Measurements from ENCODE around the gene TRH. TPM values are rescaled to one million over a fixed set of nuclear protein-coding genes. Genes with fewer than 3 reads are reported as not detected.

TRH gene
- total RNA-seq, 1 experiment from 2014 or later, result 0.22 TPM

- TF ChIP-seq, protein P1, sequence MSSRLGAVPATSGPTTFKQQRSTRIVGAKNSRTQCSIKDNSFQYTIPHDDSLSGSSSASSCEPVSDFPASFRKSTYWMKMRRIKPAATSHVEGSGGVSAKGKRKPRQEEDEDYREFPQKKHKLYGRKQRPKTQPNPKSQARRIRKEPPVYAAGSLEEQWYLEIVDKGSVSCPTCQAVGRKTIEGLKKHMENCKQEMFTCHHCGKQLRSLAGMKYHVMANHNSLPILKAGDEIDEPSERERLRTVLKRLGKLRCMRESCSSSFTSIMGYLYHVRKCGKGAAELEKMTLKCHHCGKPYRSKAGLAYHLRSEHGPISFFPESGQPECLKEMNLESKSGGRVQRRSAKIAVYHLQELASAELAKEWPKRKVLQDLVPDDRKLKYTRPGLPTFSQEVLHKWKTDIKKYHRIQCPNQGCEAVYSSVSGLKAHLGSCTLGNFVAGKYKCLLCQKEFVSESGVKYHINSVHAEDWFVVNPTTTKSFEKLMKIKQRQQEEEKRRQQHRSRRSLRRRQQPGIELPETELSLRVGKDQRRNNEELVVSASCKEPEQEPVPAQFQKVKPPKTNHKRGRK (CRISPR knock-in tag; IDR thresholded peaks at IDR 0.05; ENCODE audit: borderline replicate concordance), result no peak
- TF ChIP-seq EMX1 (CRISPR knock-in tag; IDR thresholded peaks at IDR 0.05), result no peak
Observed at GRCh38 chr3:129985113-129985512, 10.6 kb downstream of the TRH start (continued).

DNA sequence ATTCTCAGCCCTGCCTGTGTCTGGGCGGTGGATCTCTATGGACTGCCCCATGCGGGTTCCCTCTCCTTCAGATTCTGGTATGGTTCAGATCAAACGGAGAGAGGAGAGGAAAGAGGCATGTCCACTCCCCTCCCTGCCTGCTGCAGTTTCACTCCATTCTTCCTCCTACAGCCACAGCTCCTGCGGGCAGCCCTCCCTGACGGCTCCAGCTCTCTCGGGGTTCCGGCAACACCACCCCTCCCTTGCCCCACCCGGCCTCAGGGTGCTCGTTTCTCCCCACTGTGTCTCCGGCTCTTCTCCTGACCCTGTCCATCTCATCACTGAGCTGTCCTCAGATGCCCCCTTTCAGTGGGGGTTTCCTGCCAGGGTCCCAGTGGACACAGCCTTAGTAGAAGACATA, 13.9 kb downstream of the TRH start:
- no peak for TF ChIP-seq ZNF232 (CRISPR knock-in tag; IDR thresholded peaks at IDR 0.05)
- no peak for TF ChIP-seq FOXP1 (CRISPR knock-in tag; IDR thresholded peaks at IDR 0.05; ENCODE audit: borderline replicate concordance)
- no peak for TF ChIP-seq NR2C2 (CRISPR knock-in tag; IDR thresholded peaks at IDR 0.05)
- TF ChIP-seq ZNF317 (CRISPR knock-in tag; IDR thresholded peaks at IDR 0.05; ENCODE audit: borderline replicate concordance, low read depth), result no peak
- TF ChIP-seq ZNF263 (CRISPR knock-in tag; IDR thresholded peaks at IDR 0.05; ENCODE audit: low read depth), result no peak
- no peak for TF ChIP-seq CBFB (CRISPR knock-in tag; IDR thresholded peaks at IDR 0.05; ENCODE audit: low read depth)
- TF ChIP-seq ATF3 (CRISPR knock-in tag; conservative IDR thresholded peaks at IDR 0.05), result no peak
- no peak for TF ChIP-seq ZNF423 (CRISPR knock-in tag; IDR thresholded peaks at IDR 0.05)
- TF ChIP-seq RELA (CRISPR knock-in tag; IDR thresholded peaks at IDR 0.05; ENCODE audit: borderline replicate concordance), result no peak
- no peak for TF ChIP-seq HMGA2 (CRISPR knock-in tag; IDR thresholded peaks at IDR 0.05)
- TF ChIP-seq GRHL2 (CRISPR knock-in tag; IDR thresholded peaks at IDR 0.05; ENCODE audit: insufficient replicate concordance, severe bottlenecking), result no peak
- no peak for TF ChIP-seq ZNF121 (CRISPR knock-in tag; IDR thresholded peaks at IDR 0.05)
- no peak for TF ChIP-seq ESRRA (CRISPR knock-in tag; IDR thresholded peaks at IDR 0.05; ENCODE audit: borderline replicate concordance)
- no peak for DNase-seq (ENCODE audit: low spot score)
- ATAC-seq, result no peak
- Mint-ChIP-seq H3K9me3 (no peaks in the 10 kb centered on the region), H3K27ac (no peak overlapping the region), H3K4me1 (peaks cover 8% of the 10 kb centered on the region), H3K27me3 (ENCODE audit: low read depth) (peaks cover 22% of the 10 kb centered on the region), H3K36me3 (no peaks in the 10 kb centered on the region), H3K4me3 (no peak overlapping the region)
- CTCF ChIA-PET, result interaction anchor here (3.9 kb wide), 1 partner anchor 46 kb away, joined by 32 read pairs; no protein-coding TSS in a partner anchor
- POLR2A ChIA-PET, result no interaction called here

DNA sequence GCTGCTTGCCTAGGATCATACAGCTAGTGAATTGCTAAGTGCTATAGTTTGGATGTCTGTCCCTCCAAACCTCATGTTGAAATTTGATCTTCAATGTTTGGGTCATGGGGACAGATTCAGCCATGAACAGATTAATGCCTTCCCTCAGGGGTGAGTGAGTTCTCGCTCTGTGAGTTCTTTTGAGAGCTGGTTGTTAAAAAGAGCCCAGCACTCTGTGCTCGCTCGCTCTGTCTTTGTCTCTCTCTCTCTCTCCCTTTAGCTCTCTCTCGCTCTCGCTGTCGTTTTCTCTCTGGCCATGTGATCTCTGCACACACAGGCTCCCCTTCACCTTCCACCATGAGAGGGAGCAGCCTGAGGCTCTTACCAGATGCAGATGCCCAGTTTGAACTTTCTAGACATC, 14.9 kb downstream of the TRH start:
- Mint-ChIP-seq H3K27me3 (ENCODE audit: low read depth) (peaks cover 24% of the 10 kb centered on the region), H3K9me3 (no peaks in the 10 kb centered on the region), H3K36me3 (no peaks in the 10 kb centered on the region), H3K27ac (no peak overlapping the region), H3K4me1 (peaks cover 8% of the 10 kb centered on the region), H3K4me3 (no peak overlapping the region)
- POLR2A ChIA-PET, result no interaction called here
- CTCF ChIA-PET, result interaction anchor here (0.8 to 3.9 kb wide), 3 partner anchors 13 to 47 kb away, joined by 3 to 32 read pairs (median 3); no protein-coding TSS in a partner anchor
- ATAC-seq (no peak; the same call in 1 of the 2 replicates), DNase-seq (ENCODE audit: low spot score) (no peak)
- TF ChIP-seq ATF6 (CRISPR knock-in tag; IDR thresholded peaks at IDR 0.05) (no peak), SP1 (CRISPR knock-in tag; conservative IDR thresholded peaks at IDR 0.05) (no peak), MYBL2 (CRISPR knock-in tag; IDR thresholded peaks at IDR 0.05) (no peak), ZNF671 (CRISPR knock-in tag; IDR thresholded peaks at IDR 0.05) (no peak)

GRCh38 chr3:129992781-129993180, 18.3 kb downstream of the TRH start:
- ChIA-PET POLR2A (interaction anchor here (0.6 kb wide), 1 partner anchor 922 kb away, joined by 3 read pairs; no protein-coding TSS in a partner anchor), CTCF (interaction anchor here (0.6 to 6.7 kb wide), 14 partner anchors 9 to 523 kb away, joined by 3 to 67 read pairs (median 6); partner anchors contain the start of gene TRH)
- Mint-ChIP-seq H3K27ac (no peak overlapping the region), H3K27me3 (ENCODE audit: low read depth) (peaks cover 38% of the 10 kb centered on the region), H3K36me3 (no peaks in the 10 kb centered on the region), H3K4me1 (peaks cover 8% of the 10 kb centered on the region), H3K9me3 (no peaks in the 10 kb centered on the region), H3K4me3 (no peak overlapping the region)
- DNase-seq (ENCODE audit: low spot score) (peak; percentile 37), ATAC-seq (peak; percentile 94)
- TF ChIP-seq ATF3 (CRISPR knock-in tag; conservative IDR thresholded peaks at IDR 0.05) (no peak), ZNF317 (CRISPR knock-in tag; IDR thresholded peaks at IDR 0.05; ENCODE audit: borderline replicate concordance, low read depth) (no peak), CTCF (IDR thresholded peaks at IDR 0.05) (peak; percentile 17; the same call in 1 of the 2 replicates)
- TF ChIP-seq, protein P2, sequence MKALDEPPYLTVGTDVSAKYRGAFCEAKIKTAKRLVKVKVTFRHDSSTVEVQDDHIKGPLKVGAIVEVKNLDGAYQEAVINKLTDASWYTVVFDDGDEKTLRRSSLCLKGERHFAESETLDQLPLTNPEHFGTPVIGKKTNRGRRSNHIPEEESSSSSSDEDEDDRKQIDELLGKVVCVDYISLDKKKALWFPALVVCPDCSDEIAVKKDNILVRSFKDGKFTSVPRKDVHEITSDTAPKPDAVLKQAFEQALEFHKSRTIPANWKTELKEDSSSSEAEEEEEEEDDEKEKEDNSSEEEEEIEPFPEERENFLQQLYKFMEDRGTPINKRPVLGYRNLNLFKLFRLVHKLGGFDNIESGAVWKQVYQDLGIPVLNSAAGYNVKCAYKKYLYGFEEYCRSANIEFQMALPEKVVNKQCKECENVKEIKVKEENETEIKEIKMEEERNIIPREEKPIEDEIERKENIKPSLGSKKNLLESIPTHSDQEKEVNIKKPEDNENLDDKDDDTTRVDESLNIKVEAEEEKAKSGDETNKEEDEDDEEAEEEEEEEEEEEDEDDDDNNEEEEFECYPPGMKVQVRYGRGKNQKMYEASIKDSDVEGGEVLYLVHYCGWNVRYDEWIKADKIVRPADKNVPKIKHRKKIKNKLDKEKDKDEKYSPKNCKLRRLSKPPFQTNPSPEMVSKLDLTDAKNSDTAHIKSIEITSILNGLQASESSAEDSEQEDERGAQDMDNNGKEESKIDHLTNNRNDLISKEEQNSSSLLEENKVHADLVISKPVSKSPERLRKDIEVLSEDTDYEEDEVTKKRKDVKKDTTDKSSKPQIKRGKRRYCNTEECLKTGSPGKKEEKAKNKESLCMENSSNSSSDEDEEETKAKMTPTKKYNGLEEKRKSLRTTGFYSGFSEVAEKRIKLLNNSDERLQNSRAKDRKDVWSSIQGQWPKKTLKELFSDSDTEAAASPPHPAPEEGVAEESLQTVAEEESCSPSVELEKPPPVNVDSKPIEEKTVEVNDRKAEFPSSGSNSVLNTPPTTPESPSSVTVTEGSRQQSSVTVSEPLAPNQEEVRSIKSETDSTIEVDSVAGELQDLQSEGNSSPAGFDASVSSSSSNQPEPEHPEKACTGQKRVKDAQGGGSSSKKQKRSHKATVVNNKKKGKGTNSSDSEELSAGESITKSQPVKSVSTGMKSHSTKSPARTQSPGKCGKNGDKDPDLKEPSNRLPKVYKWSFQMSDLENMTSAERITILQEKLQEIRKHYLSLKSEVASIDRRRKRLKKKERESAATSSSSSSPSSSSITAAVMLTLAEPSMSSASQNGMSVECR (CRISPR knock-in tag; IDR thresholded peaks at IDR 0.05; ENCODE audit: borderline replicate concordance), result no peak
